Uterus (tissue), 4 donors: ENCODE measurements around the gene EPHA2. TPM values are rescaled to one million over a fixed set of nuclear protein-coding genes. Genes with fewer than 3 reads are reported as not detected.

Source experiments
- DNase-seq, 2 donors: peaks; one replicate each; pipeline ENCODE4 v3.0.0-alpha.2; 2019 to 2020
- H3K27ac ChIP-seq, 2 donors: fragments of 200-600 bp; sonication (generic); 1 replicate in 1 of 2; 2 replicates in 1 of 2; pipeline ENCODE4 v1.5.1; 2016 to 2018
- H3K27me3 ChIP-seq, 2 donors: fragments of 200-600 bp; sonication (generic); one replicate each; pipeline ENCODE4 v1.5.1; 2018 to 2019; ENCODE audit warnings: control low read depth in 1 of 2
- H3K36me3 ChIP-seq, 2 donors: fragments of 200-600 bp; sonication (generic); one replicate each; pipeline ENCODE4 v1.5.1; 2019; ENCODE audit warnings: control low read depth in 1 of 2
- H3K4me1 ChIP-seq, 2 donors: fragments of 200-600 bp; sonication (generic); one replicate each; pipeline ENCODE4 v1.5.1; 2018 to 2019; ENCODE audit warnings: control low read depth in 1 of 2
- H3K4me3 ChIP-seq, 2 donors: fragments of 200-600 bp; sonication (generic); 1 replicate in 1 of 2; 2 replicates in 1 of 2; pipeline ENCODE4 v1.5.1; 2018 to 2019; ENCODE audit warnings: mild to moderate bottlenecking in 1 of 2
- H3K9me3 ChIP-seq, 2 donors: fragments of 200-600 bp; sonication (generic); one replicate each; pipeline ENCODE4 v1.5.1; 2019; ENCODE audit warnings: control low read depth in 1 of 2
- POLR2A ChIP-seq, 2 donors: fragments of 450-650 bp; IDR thresholded peaks; one replicate each; pipeline ENCODE4 v1.6.1; 2016; ENCODE audit warnings: antibody characterized with exemption in 2 of 2, mild to moderate bottlenecking in 1 of 2, moderate library complexity in 1 of 2
- intact Hi-C: fragments of 100-400 bp; cut with DNase I; formaldehyde crosslinking; loops from one replicate; pipeline ENCODE4 v1.15.1; 2023; ENCODE audit warnings: low total_unique reads
- total RNA-seq, 4 donors: library from RNA; depleted of rRNA in 3 of 4; stranded (reverse); fragments of >200 nt in 3 of 4; gene quantifications; one replicate each; pipeline versions ENCODE4 v1.1.0 to v1.2.4, GENCODE V29; 2014 to 2023
- TF ChIP-seq, protein P1 (sequence below), 4 experiments: fragments of 200-600 bp in 2 of 4; fragments of 450-650 bp in 2 of 4; sonication (generic) in 2 of 4; IDR thresholded peaks; one replicate each; pipeline ENCODE4 v1.5.1; 2016 to 2019; ENCODE audit warnings: antibody characterized with exemption in 4 of 4, mild to moderate bottlenecking in 2 of 4, moderate library complexity in 1 of 4
- donor health status: DM: yes; HTN: yes; CAD: no.

EPHA2 gene
- total RNA-seq, 4 donors from 2014 or later, result 2.4 to 32.9 (median 16.3) TPM

DNA sequence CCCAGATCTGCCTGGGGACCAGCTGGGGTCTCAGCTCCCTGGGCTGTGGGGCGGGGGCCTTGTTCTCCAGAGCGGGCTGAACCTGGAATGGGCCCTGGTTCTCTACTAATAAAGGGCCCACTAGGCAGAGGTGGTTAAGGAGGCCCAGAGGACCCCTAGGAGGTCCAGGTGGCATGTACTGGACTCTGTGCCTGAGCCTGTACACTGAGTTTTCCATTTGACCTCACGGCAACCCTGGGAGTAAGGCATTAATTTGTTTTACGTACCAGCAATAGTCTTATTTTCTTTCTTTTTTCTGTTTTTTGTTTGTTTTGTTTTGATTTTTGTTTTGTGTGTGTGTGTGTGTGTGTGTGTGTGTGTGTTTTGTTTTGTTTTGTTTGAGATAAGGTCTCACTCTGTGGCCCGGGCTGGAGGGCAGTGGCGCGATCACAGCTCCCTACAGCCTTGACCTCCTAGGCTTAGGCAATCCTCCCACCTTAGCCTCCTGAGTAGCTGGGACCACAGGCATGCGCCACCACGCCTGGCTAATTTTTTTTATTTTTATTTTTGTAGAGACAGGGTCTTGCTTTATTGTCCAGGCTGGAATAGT is 62.9 kb downstream of the EPHA2 start:
- Histone ChIP-seq H3K27ac (no peak overlapping the region), H3K36me3 (no peaks in the 10 kb centered on the region), H3K27me3 (no peaks in the 10 kb centered on the region), H3K4me3 (no peak overlapping the region), H3K4me1 (no peaks in the 10 kb centered on the region), H3K9me3 (no peaks in the 10 kb centered on the region)
- TF ChIP-seq, protein P1, sequence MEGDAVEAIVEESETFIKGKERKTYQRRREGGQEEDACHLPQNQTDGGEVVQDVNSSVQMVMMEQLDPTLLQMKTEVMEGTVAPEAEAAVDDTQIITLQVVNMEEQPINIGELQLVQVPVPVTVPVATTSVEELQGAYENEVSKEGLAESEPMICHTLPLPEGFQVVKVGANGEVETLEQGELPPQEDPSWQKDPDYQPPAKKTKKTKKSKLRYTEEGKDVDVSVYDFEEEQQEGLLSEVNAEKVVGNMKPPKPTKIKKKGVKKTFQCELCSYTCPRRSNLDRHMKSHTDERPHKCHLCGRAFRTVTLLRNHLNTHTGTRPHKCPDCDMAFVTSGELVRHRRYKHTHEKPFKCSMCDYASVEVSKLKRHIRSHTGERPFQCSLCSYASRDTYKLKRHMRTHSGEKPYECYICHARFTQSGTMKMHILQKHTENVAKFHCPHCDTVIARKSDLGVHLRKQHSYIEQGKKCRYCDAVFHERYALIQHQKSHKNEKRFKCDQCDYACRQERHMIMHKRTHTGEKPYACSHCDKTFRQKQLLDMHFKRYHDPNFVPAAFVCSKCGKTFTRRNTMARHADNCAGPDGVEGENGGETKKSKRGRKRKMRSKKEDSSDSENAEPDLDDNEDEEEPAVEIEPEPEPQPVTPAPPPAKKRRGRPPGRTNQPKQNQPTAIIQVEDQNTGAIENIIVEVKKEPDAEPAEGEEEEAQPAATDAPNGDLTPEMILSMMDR (IDR thresholded peaks at IDR 0.05), result no peak
- TF ChIP-seq POLR2A (IDR thresholded peaks at IDR 0.05), result no peak
- DNase-seq, result no peak
- intact Hi-C loops, result no loop called here

- no peak for DNase-seq
- no peaks in the 10 kb centered on the region for H3K36me3 ChIP-seq
- H3K4me3 ChIP-seq, result no peak overlapping the region
- no peaks in the 10 kb centered on the region for H3K9me3 ChIP-seq
- H3K27me3 ChIP-seq, result no peaks in the 10 kb centered on the region
- TF ChIP-seq POLR2A (IDR thresholded peaks at IDR 0.05), result no peak
- TF ChIP-seq, protein P1 (IDR thresholded peaks at IDR 0.05), result no peak
- no peak overlapping the region for H3K27ac ChIP-seq
- intact Hi-C loops, result no loop called here
- no peaks in the 10 kb centered on the region for H3K4me1 ChIP-seq
Observed at GRCh38 chr1:16092097-16092922, 63.6 kb downstream of the EPHA2 start.

DNA sequence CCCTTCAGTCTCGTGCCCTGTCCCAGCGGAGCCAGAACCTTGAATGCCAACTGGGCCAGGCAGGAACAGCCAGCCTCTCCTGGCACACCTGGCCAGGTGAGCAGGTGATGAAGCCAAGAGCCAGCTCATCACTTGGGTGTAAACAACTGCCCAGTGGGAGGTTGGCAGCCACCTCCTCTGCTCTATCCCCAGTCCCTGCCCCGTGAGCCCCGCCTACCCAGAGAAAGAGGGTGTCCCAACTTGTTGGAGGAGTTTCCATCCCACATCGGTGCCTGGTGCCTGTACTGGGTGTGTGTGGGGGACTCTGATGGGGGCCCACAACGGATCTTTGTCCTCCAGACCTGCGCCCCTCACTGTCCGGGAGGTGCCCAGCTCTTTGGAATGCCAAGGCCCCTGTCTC is 64.6 kb downstream of the EPHA2 start:
- intact Hi-C loops, result no loop called here
- no peaks in the 10 kb centered on the region for H3K36me3 ChIP-seq
- H3K9me3 ChIP-seq, result no peaks in the 10 kb centered on the region
- no peak overlapping the region for H3K4me3 ChIP-seq
- no peak for DNase-seq
- no peak for TF ChIP-seq POLR2A (IDR thresholded peaks at IDR 0.05)
- TF ChIP-seq, protein P1 (IDR thresholded peaks at IDR 0.05), result no peak
- H3K27me3 ChIP-seq, result no peaks in the 10 kb centered on the region
- H3K27ac ChIP-seq, result no peak overlapping the region
- H3K4me1 ChIP-seq, result no peaks in the 10 kb centered on the region

DNA sequence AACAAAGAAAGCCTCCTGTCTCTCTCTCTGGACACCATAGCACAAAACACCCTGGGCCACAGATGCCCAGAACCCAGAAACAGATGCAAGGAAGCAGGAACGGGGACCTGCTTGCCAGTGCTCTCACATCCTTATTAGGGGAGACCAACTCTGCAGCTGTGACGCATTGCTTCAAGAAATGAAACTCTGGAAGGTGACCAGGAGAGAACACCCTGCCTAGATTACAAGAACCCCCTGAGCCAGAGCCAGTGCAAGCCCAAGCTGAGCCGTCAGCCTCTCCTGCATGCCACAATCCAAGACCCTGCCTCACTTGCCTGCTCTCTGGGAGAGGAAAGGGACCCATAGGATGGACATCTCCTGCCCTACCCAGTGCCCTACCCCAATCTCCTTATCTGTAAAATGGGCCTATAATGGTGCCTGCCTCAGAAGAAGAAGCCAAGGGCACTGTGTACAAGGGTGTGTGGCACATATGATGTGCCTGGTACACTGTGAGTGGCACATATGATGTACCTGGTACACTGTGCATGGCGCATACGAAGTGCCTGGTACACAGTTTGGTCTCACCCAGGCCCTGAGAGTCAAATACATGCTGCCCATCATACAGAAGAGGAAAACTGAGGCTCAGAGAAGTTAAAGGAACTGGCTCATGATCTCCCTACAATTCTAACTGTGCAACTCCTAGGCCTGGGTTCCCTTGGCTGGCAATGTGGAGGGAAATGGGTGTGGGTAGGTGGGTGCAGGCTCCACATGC is 65.6 kb downstream of the EPHA2 start:
- intact Hi-C loops, result no loop called here
- Histone ChIP-seq H3K27ac (no peak overlapping the region), H3K4me1 (no peaks in the 10 kb centered on the region), H3K27me3 (no peaks in the 10 kb centered on the region), H3K9me3 (no peaks in the 10 kb centered on the region), H3K36me3 (no peaks in the 10 kb centered on the region), H3K4me3 (no peak overlapping the region)
- TF ChIP-seq, protein P1 (IDR thresholded peaks at IDR 0.05), result no peak
- TF ChIP-seq POLR2A (IDR thresholded peaks at IDR 0.05), result no peak
- DNase-seq, result no peak

DNA sequence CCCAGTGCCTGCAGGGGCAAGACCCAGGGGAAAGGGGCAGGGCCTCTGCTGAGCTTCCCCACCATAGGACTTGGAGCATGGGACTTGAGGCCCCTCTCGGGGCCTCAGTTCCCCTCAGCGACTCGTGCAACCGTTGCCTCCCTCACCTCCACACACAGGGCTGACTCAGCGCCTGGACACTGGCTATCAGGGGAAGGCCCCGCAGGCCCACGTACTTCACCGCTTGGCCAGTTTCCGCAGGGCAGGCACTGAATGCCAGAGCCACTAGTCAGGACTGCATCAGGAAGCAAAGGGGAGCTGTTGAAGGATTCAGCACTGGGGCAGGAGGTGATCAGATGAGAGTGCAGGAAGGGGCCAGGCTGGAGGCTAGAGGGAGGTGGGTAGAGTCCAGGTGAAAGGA is 66.9 kb downstream of the EPHA2 start:
- Histone ChIP-seq H3K9me3 (no peaks in the 10 kb centered on the region), H3K27me3 (no peaks in the 10 kb centered on the region), H3K4me1 (no peaks in the 10 kb centered on the region), H3K4me3 (no peak overlapping the region), H3K27ac (no peak overlapping the region), H3K36me3 (no peaks in the 10 kb centered on the region)
- no peak for DNase-seq
- TF ChIP-seq, protein P1 (IDR thresholded peaks at IDR 0.05), result no peak
- TF ChIP-seq POLR2A (IDR thresholded peaks at IDR 0.05), result no peak
- intact Hi-C loops, result no loop called here
